Ramos (cell line): ENCODE results near the gene ABCD1.

Source experiments
- in situ Hi-C: fragments of 300-500 bp; cut with MboI; formaldehyde crosslinking; loops from one replicate; pipeline ENCODE4 v1.14.3; 2022; ENCODE audit warnings: low sequenced_read_pairs; ENCODE audit not compliant: unreplicated experiment

Gene ABCD1

GRCh38 chrX:153706799-153707198, 17.9 kb upstream of the ABCD1 start:
- in situ Hi-C loops: no loop called here

- in situ Hi-C loops: no loop called here
Measured at GRCh38 chrX:153707406-153707805, 17.2 kb upstream of the ABCD1 start.

- in situ Hi-C loops: no loop called here
Measured at GRCh38 chrX:153708415-153708814, 16.2 kb upstream of the ABCD1 start.

- in situ Hi-C loops: no loop called here
Measured at GRCh38 chrX:153709726-153710674, 14.7 kb upstream of the ABCD1 start.

- in situ Hi-C loops: no loop called here
Measured at GRCh38 chrX:153714256-153714655, 10.4 kb upstream of the ABCD1 start.

- in situ Hi-C loops: no loop called here
Measured at GRCh38 chrX:153717445-153717844, 7.2 kb upstream of the ABCD1 start.

- in situ Hi-C loops: no loop called here
Measured at GRCh38 chrX:153719238-153719637, 5.4 kb upstream of the ABCD1 start.

- in situ Hi-C loops: no loop called here
Measured at GRCh38 chrX:153719701-153720100, 5.0 kb upstream of the ABCD1 start.

GRCh38 chrX:153722704-153723350, 1.8 kb upstream of the ABCD1 start:
- in situ Hi-C loops: no loop called here

- in situ Hi-C loops: no loop called here
Measured at GRCh38 chrX:153723351-153724251, 1.1 kb upstream of the ABCD1 start.

- in situ Hi-C loops: loop anchor here (25.0 kb wide), 1 partner anchor 812 kb away; the partner anchor contains the start of genes G6PD and IKBKG
Measured at GRCh38 chrX:153725039-153725831, 579 bp downstream of the ABCD1 start.

GRCh38 chrX:153725832-153726285, 1.2 kb downstream of the ABCD1 start:
- in situ Hi-C loops: loop anchor here (25.0 kb wide), 1 partner anchor 811 kb away; the partner anchor contains the start of genes G6PD and IKBKG

- in situ Hi-C loops: loop anchor here (25.0 kb wide), 1 partner anchor 811 kb away; the partner anchor contains the start of genes G6PD and IKBKG
Measured at GRCh38 chrX:153726286-153727122, 1.8 kb downstream of the ABCD1 start.

- in situ Hi-C loops: loop anchor here (25.0 kb wide), 1 partner anchor 810 kb away; the partner anchor contains the start of genes G6PD and IKBKG
Measured at GRCh38 chrX:153727123-153727931, 2.7 kb downstream of the ABCD1 start.

GRCh38 chrX:153728095-153728494, 3.4 kb downstream of the ABCD1 start:
- in situ Hi-C loops: loop anchor here (25.0 kb wide), 1 partner anchor 809 kb away; the partner anchor contains the start of genes G6PD and IKBKG

- in situ Hi-C loops: loop anchor here (25.0 kb wide), 1 partner anchor 808 kb away; the partner anchor contains the start of genes G6PD and IKBKG
Measured at GRCh38 chrX:153728951-153729631, 4.4 kb downstream of the ABCD1 start.

- in situ Hi-C loops: loop anchor here (25.0 kb wide), 1 partner anchor 807 kb away; the partner anchor contains the start of genes G6PD and IKBKG
Measured at GRCh38 chrX:153730115-153730514, 5.5 kb downstream of the ABCD1 start.
